Measurements from ENCODE around the gene GNB1L.

GRCh38 chr22:19891317-19892256 lies 36.9 kb upstream of the GNB1L start:
- TF ChIP-seq ZNF274 (IDR thresholded peaks at IDR 0.05; ENCODE audit: low read depth, low read length) (no peak), YY1 (IDR thresholded peaks at IDR 0.05; ENCODE audit: insufficient read depth, insufficient read length) (no peak)

Measured in NT2/D1 (cell line).